SJSA1 (cell line): ENCODE measurements around the gene MGAT5. TPM values are rescaled to one million over a fixed set of nuclear protein-coding genes. Genes with fewer than 3 reads are reported as not detected.

Experiments
- DNase-seq, 2 experiments: peaks; one replicate each; pipeline ENCODE4 v3.0.0-alpha.2; 2015 to 2020; ENCODE audit warnings: low spot score in 2 of 2, low read depth in 1 of 2
- H3K27ac ChIP-seq: fragments of 250-450 bp; sonication (Bioruptor Pico); 2 replicates; pipeline ENCODE4 v1.5.1; 2020; ENCODE audit warnings: mild to moderate bottlenecking, moderate library complexity
- H3K27me3 ChIP-seq: fragments of 250-450 bp; sonication (Bioruptor Pico); replicated peaks from 2 replicates; pipeline ENCODE4 v1.5.1; 2020; ENCODE audit warnings: mild to moderate bottlenecking, moderate library complexity
- H3K36me3 ChIP-seq: fragments of 250-450 bp; sonication (Bioruptor Pico); 2 replicates; pipeline ENCODE4 v1.5.1; 2020; ENCODE audit warnings: mild to moderate bottlenecking
- H3K4me1 ChIP-seq: fragments of 250-450 bp; sonication (Bioruptor Pico); replicated peaks from 2 replicates; pipeline ENCODE4 v1.6.1; 2021; ENCODE audit warnings: mild to moderate bottlenecking
- H3K4me3 ChIP-seq: fragments of 250-450 bp; sonication (Bioruptor Pico); 2 replicates; pipeline ENCODE4 v1.5.1; 2020; ENCODE audit warnings: mild to moderate bottlenecking
- H3K9me3 ChIP-seq: fragments of 250-450 bp; sonication (Bioruptor Pico); replicated peaks from 2 replicates; pipeline ENCODE4 v1.5.1; 2020; ENCODE audit warnings: mild to moderate bottlenecking
- total RNA-seq: library from RNA; depleted of rRNA; stranded (reverse); fragments of >200 nt; shearing (Covaris generic); gene quantifications from 2 replicates; pipeline ENCODE4 v1.2.3, GENCODE V29; 2014; rRNA removed

The MGAT5 gene
- 17.1 and 30.4 TPM in 2 replicates for total RNA-seq

- Histone ChIP-seq H3K4me3 (no peak within 1 kb of the TSS), H3K27me3 (no peaks in the 10 kb centered on the region), H3K27ac (no peak within 1 kb of the TSS), H3K4me1 (no peaks in the 10 kb centered on the region), H3K36me3 (no peaks in the 10 kb centered on the region; the same call in 1 of the 2 replicates), H3K9me3 (no peaks in the 10 kb centered on the region)
- no peak for DNase-seq
Measured at GRCh38 chr2:134253804-134254203, at the start of gene MGAT5. TSS of gene MGAT5 (plus strand) at chr2:134254072. CDS start at chr2:134254404, 332 bp downstream.

GRCh38 chr2:134205087-134205486 is 48.8 kb upstream of the MGAT5 start:
- H3K4me3 ChIP-seq, result no peak overlapping the region
- no peaks in the 10 kb centered on the region for H3K36me3 ChIP-seq

DNA sequence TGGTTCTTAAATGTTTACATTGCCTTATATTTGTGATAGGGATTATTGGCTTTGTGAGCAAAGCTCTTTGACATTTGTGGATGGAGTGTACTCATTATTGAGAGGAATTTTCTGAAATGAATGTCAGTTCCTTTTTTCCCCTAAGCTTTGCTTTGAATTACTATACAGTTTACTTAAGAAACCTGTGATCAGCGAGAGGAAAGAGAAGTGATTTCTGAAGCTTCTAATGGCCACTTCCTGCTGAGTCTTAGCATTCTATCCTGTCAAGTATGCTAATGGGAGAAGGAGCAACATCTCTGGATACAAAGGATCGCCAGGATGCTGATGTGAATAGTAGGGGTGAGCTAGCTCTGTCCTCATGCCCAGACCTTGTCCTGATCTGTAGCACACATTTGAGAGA is 47.8 kb upstream of the MGAT5 start:
- DNase-seq, result no peak
- Histone ChIP-seq H3K27me3 (no peaks in the 10 kb centered on the region), H3K27ac (no peak overlapping the region), H3K36me3 (no peaks in the 10 kb centered on the region), H3K4me1 (no peaks in the 10 kb centered on the region), H3K4me3 (no peak overlapping the region), H3K9me3 (no peaks in the 10 kb centered on the region)

More at GRCh38 chr2:134205087-134205486, 48.8 kb upstream of the MGAT5 start:
- no peaks in the 10 kb centered on the region for H3K27me3 ChIP-seq
- no peak overlapping the region for H3K27ac ChIP-seq
- H3K9me3 ChIP-seq, result no peaks in the 10 kb centered on the region
- no peak for DNase-seq
- no peaks in the 10 kb centered on the region for H3K4me1 ChIP-seq

GRCh38 chr2:134206573-134206972 is 47.3 kb upstream of the MGAT5 start:
- H3K27me3 ChIP-seq, result no peaks in the 10 kb centered on the region
- DNase-seq, result no peak
- H3K4me1 ChIP-seq, result no peaks in the 10 kb centered on the region
- no peaks in the 10 kb centered on the region for H3K36me3 ChIP-seq
- H3K4me3 ChIP-seq, result no peak overlapping the region
- H3K27ac ChIP-seq, result no peak overlapping the region
- H3K9me3 ChIP-seq, result no peaks in the 10 kb centered on the region

GRCh38 chr2:134207589-134208209 is 46.2 kb upstream of the MGAT5 start:
- H3K9me3 ChIP-seq, result no peaks in the 10 kb centered on the region
- no peaks in the 10 kb centered on the region for H3K36me3 ChIP-seq
- DNase-seq, result no peak
- no peaks in the 10 kb centered on the region for H3K4me1 ChIP-seq
- H3K27me3 ChIP-seq, result no peaks in the 10 kb centered on the region
- H3K27ac ChIP-seq, result no peak overlapping the region
- no peak overlapping the region for H3K4me3 ChIP-seq

DNA sequence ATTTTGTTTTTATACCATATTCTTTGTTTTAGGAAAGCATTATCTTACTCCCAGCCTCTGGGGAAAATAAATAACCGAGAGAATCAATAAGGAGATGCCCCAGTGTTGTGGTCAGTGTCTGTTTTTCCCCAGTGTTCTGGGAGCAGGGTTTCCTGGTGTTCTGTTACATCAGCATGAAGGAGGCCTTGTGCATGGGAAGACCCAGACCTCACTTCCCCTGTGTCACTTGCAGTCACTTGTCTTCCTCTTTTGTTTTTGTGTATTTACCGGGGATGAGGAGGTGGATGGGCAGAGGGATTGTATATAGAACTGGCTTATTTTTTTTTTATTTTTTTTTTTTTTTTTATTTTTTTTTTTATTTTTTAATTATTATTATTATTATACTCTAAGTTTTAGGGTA is 45.0 kb upstream of the MGAT5 start:
- Histone ChIP-seq H3K27me3 (no peaks in the 10 kb centered on the region), H3K36me3 (no peaks in the 10 kb centered on the region)

DNA sequence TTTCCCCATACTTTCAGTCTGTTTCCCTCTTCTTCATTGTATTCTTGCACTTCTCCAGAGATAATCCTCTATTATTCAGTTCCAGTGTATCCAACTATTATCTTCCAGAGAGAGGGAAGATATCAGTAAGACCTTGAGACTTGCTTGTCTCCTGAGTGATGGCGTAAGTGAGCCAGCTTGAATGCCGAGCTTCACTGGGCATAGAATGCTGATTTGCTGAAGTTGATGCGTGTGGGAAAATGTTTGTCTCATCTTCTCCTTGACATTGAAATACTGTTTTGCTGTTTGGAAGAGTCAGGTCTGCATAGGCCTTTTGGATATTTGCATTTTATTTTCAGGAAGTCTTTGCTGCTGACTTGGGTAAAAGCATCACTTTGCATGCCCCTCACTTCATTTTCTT is 41.1 kb upstream of the MGAT5 start:
- H3K27me3 ChIP-seq, result no peaks in the 10 kb centered on the region
- no peaks in the 10 kb centered on the region for H3K36me3 ChIP-seq
- H3K4me1 ChIP-seq, result no peaks in the 10 kb centered on the region
- H3K27ac ChIP-seq, result no peak overlapping the region
- DNase-seq, result no peak
- no peaks in the 10 kb centered on the region for H3K9me3 ChIP-seq
- H3K4me3 ChIP-seq, result no peak overlapping the region

More for the DNA sequence above, 45.0 kb upstream of the MGAT5 start:
- H3K4me1 ChIP-seq, result no peaks in the 10 kb centered on the region
- DNase-seq, result no peak
- no peak overlapping the region for H3K4me3 ChIP-seq
- H3K9me3 ChIP-seq, result no peaks in the 10 kb centered on the region
- H3K27ac ChIP-seq, result no peak overlapping the region

DNA sequence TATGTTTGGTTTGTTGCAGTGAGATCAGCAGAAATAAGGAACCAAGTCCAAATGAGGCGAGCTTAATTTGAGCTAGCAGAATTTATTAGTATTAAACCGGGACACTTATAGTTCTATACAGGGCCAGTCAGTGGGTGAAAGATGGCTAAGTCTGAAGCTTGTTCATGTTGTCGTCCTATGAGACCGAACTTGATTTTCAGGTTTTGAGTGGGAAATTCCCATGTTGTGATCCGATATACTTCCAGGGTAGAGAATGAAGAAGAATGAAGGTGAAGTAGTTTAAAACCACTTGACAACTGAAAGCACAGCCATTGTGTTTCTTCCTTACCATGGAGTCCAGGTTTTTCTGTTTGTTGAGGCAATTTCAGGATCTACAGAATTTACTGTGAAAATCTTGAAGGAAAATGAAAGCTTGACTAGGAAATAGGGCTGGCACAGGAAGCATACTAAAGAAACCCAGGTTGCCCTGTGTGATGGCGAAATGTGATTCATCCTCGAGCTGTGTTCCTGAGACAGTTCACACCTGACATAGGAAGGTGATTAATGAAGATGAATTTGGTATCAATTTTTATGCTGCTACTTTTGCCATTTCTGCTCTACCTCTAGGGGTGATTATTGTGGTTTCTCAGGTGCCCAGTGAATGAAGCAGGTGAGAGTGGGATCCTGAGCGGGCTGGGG is 37.6 kb upstream of the MGAT5 start:
- Histone ChIP-seq H3K4me1 (no peaks in the 10 kb centered on the region), H3K27ac (no peak overlapping the region), H3K4me3 (no peak overlapping the region), H3K9me3 (no peaks in the 10 kb centered on the region), H3K36me3 (no peaks in the 10 kb centered on the region), H3K27me3 (no peaks in the 10 kb centered on the region)
- no peak for DNase-seq

DNA sequence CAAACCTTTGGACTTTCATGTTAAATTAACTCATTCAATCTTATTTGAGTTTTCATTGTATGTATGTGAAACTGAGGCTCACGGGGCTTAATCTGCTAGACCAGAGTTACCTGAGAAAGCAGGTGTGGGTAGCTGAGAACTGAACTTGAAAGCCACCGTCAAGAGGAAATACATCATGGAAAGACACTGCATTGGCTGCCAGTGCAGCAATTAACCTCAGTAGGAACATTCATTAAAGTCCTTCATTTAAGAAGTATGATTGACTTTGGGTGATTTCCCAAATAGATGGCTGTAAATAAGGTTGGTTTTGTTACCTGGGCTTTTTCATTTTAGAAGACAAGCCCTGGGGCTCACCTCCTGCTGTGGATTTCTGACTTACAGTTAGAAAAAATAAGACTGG is 36.5 kb upstream of the MGAT5 start:
- no peaks in the 10 kb centered on the region for H3K27me3 ChIP-seq
- H3K27ac ChIP-seq, result no peak overlapping the region
- no peaks in the 10 kb centered on the region for H3K9me3 ChIP-seq
- no peaks in the 10 kb centered on the region for H3K4me1 ChIP-seq
- no peak for DNase-seq
- H3K36me3 ChIP-seq, result no peaks in the 10 kb centered on the region
- H3K4me3 ChIP-seq, result no peak overlapping the region

DNA sequence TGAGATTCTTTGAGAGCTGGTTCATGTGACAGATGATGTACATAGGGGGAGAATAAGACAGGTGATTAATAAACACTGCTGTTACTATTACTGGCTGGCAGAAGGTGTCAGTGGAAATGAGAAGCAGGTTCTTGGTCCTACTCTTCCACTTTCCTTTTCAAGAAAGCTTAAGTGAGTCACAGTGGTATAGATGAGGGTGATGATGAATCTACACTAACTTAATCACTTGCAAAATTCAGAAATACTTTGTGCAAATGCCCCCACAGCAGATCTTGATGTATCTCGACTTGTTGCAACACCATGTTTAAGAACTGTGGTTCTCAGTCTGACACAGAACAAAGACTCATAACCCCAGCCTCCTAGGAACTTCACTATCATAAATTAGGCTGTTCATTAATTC is 35.9 kb upstream of the MGAT5 start:
- no peak for DNase-seq

DNA sequence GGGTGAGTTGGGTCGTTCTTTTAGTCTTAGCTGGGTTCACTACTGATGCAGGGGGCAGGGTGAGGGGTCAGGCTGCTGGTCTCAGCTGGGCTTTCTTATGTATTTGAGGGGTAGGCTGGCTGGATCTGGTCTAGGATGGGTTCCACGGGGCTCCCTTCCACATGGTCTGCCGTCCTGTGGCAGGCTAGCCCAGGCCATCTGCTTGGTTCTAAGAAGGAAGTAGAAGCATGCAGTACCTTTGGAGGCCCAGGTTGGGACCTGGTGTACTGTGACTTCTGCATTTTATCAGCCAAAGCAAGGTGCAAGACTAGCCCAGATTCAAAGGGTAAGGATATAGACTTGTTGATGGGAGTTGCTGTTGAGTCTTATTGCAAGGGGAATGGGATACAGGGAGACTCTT is 35.5 kb upstream of the MGAT5 start:
- Histone ChIP-seq H3K4me1 (no peaks in the 10 kb centered on the region), H3K27ac (no peak overlapping the region), H3K27me3 (no peaks in the 10 kb centered on the region), H3K36me3 (no peaks in the 10 kb centered on the region), H3K4me3 (no peak overlapping the region), H3K9me3 (no peaks in the 10 kb centered on the region)
- no peak for DNase-seq

More for the DNA sequence above, 35.9 kb upstream of the MGAT5 start:
- H3K27me3 ChIP-seq, result no peaks in the 10 kb centered on the region
- no peaks in the 10 kb centered on the region for H3K9me3 ChIP-seq
- no peaks in the 10 kb centered on the region for H3K4me1 ChIP-seq
- H3K36me3 ChIP-seq, result no peaks in the 10 kb centered on the region
- H3K27ac ChIP-seq, result no peak overlapping the region
- no peak overlapping the region for H3K4me3 ChIP-seq

DNA sequence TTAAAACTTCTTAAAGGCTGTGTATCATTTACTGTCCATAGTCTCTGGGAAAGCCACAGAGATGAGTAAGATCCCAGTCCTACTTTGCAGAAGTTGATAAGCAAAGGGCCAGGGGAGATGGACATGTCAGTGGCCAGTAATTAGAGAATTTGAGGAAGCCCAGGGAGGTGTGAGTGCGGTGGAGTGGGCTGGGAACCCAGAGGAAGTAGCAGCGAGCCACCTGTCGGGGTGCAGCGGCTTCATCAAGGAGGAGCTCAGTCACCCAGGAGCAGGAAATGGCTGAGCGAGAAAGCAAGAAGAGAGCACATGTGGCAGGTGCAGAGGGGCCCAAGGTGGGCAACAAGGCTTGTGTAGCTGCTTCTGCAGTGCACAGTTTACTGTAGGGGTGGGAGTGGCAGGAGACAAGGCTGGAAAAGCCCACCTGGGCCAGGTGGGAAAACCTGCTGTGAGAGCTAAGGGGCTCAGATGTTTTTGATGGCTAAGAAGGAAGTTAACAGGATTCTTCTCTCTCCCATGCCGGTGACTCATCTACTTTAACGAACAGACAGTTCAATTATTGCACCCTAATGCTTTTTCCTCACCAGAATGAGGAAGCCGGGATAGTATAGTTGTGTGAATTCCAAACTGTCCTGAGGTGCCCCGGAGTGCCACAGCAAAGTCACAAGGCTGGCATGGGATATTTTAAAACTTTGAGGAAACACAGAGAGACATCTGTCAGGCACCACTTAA is 34.8 kb upstream of the MGAT5 start:
- Histone ChIP-seq H3K9me3 (no peaks in the 10 kb centered on the region), H3K4me1 (no peaks in the 10 kb centered on the region; the same call in 1 of the 2 replicates), H3K4me3 (no peak overlapping the region), H3K27me3 (no peaks in the 10 kb centered on the region), H3K27ac (no peak overlapping the region), H3K36me3 (no peaks in the 10 kb centered on the region)
- no peak for DNase-seq

GRCh38 chr2:134220344-134220974 is 33.4 kb upstream of the MGAT5 start:
- no peaks in the 10 kb centered on the region for H3K36me3 ChIP-seq
- no peaks in the 10 kb centered on the region; the same call in 1 of the 2 replicates for H3K4me1 ChIP-seq
- no peaks in the 10 kb centered on the region for H3K27me3 ChIP-seq
- H3K27ac ChIP-seq, result no peak overlapping the region
- no peak overlapping the region for H3K4me3 ChIP-seq
- DNase-seq, result no peak
- no peaks in the 10 kb centered on the region for H3K9me3 ChIP-seq

DNA sequence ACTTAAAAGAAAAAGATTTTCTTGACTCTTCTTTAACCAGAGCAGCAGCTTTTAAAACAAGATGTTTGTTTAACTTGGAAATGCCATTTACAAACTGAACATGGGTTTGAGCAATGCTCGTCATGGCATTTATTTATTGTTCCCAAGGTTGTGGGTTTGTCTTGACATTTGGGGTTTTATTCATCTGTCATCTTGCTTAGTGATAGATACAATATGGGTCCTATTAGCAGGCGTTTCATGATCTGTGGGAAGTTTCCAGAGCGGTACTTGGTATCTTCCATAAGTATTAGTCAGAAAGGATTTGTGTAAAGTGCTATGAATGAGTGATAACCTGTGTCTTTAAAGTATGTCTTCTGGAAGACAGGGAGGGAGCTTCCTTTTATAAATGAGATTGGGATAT is 29.9 kb upstream of the MGAT5 start:
- H3K4me1 ChIP-seq, result no peaks in the 10 kb centered on the region; the same call in 1 of the 2 replicates
- H3K27ac ChIP-seq, result no peak overlapping the region
- H3K27me3 ChIP-seq, result no peaks in the 10 kb centered on the region
- H3K4me3 ChIP-seq, result no peak overlapping the region
- DNase-seq, result no peak
- no peaks in the 10 kb centered on the region for H3K36me3 ChIP-seq
- H3K9me3 ChIP-seq, result no peaks in the 10 kb centered on the region; the same call in 1 of the 2 replicates
